HL-60 (cell line): ENCODE data around the gene MBD3L3.

Experiments used
- DNase-seq, 2 experiments: peaks; one replicate each; pipeline ENCODE4 v3.0.0-alpha.2; 2010 to 2020; ENCODE audit warnings: low read depth in 1 of 2, low spot score in 1 of 2
- H3K27ac ChIP-seq: fragments of 250-450 bp; sonication (Bioruptor Pico); replicated peaks from 2 replicates; pipeline ENCODE4 v1.5.1; 2020; ENCODE audit warnings: mild to moderate bottlenecking, moderate library complexity
- H3K27me3 ChIP-seq: fragments of 250-450 bp; sonication (Bioruptor Pico); 2 replicates; pipeline ENCODE4 v1.5.1; 2021; ENCODE audit warnings: mild to moderate bottlenecking, moderate library complexity; ENCODE audit not compliant: insufficient read depth, poor library complexity, severe bottlenecking
- H3K4me3 ChIP-seq: replicated peaks from 2 replicates; pipeline ENCODE4 v1.5.1; 2011; ENCODE audit warnings: mild to moderate bottlenecking, control low read depth, low read length; ENCODE audit not compliant: insufficient read depth
- SPI1 ChIP-seq: IDR thresholded peaks from 2 replicates; pipeline ENCODE4 v1.6.1; 2012; ENCODE audit warnings: low read depth, mild to moderate bottlenecking, borderline replicate concordance
- TF ChIP-seq, protein P1 (sequence below): IDR thresholded peaks from one replicate; pipeline ENCODE4 v1.5.1; 2011; ENCODE audit warnings: low read length, control low read depth, inconsistent platforms; ENCODE audit not compliant: insufficient read depth

Gene MBD3L3

DNA sequence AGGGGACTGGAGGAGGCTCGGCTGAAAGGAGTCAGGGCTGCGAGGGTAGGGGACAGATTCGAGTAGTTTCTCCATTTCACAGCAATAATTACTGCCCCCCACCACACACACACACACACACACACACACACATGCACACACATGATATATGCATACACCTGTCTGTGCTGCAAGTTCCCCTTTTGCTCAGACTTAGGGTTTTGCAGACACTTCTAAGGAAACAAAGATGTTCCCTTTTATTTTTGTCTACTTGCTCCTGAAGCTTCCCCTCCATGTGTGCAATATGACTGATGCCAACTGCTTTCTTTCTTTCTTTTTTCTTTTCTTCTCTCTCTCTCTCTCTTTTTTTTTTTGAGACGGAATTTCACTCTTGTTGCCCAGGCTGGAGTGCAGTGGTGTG lies 50.6 kb downstream of the MBD3L3 start:
- peak in 1 of 2 experiments; percentile 67 for DNase-seq
- H3K27ac ChIP-seq = peak overlapping the region; percentile 42
- peak; percentile 62; the same call in 1 of the 2 replicates for TF ChIP-seq SPI1
- TF ChIP-seq, protein P1, sequence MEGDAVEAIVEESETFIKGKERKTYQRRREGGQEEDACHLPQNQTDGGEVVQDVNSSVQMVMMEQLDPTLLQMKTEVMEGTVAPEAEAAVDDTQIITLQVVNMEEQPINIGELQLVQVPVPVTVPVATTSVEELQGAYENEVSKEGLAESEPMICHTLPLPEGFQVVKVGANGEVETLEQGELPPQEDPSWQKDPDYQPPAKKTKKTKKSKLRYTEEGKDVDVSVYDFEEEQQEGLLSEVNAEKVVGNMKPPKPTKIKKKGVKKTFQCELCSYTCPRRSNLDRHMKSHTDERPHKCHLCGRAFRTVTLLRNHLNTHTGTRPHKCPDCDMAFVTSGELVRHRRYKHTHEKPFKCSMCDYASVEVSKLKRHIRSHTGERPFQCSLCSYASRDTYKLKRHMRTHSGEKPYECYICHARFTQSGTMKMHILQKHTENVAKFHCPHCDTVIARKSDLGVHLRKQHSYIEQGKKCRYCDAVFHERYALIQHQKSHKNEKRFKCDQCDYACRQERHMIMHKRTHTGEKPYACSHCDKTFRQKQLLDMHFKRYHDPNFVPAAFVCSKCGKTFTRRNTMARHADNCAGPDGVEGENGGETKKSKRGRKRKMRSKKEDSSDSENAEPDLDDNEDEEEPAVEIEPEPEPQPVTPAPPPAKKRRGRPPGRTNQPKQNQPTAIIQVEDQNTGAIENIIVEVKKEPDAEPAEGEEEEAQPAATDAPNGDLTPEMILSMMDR = no peak
- no peak overlapping the region for H3K4me3 ChIP-seq
- H3K27me3 ChIP-seq = no peaks in the 10 kb centered on the region
